Liver (tissue), 3 donors: ENCODE measurements around the gene ALDH3A1.

Experiments used
- EGR1 ChIP-seq, 2 donors: IDR thresholded peaks; 2 replicates each; pipeline ENCODE4 v1.6.1; 2016 to 2018; ENCODE audit warnings: antibody characterized with exemption in 2 of 2, low read depth in 2 of 2
- FOXA2 ChIP-seq: IDR thresholded peaks from 2 replicates; pipeline ENCODE4 v1.6.1; 2016; ENCODE audit warnings: antibody characterized with exemption
- GABPA ChIP-seq, 2 donors: IDR thresholded peaks in 1 of 2; conservative IDR thresholded peaks in 1 of 2; 2 replicates each; pipeline ENCODE4 v1.6.1; 2016; ENCODE audit warnings: antibody characterized with exemption in 2 of 2, mild to moderate bottlenecking in 1 of 2, moderate library complexity in 1 of 2
- HNF4A ChIP-seq, 2 donors: conservative IDR thresholded peaks; 2 replicates each; pipeline ENCODE4 v1.6.1; 2016; ENCODE audit warnings: antibody characterized with exemption in 2 of 2, mild to moderate bottlenecking in 2 of 2
- JUND ChIP-seq, 2 donors: IDR thresholded peaks; 2 replicates each; pipeline ENCODE4 v1.6.1; 2016; ENCODE audit warnings: antibody characterized with exemption in 2 of 2
- NR2F2 ChIP-seq: IDR thresholded peaks from 2 replicates; pipeline ENCODE4 v1.6.1; 2016; ENCODE audit warnings: antibody characterized with exemption
- RAD21 ChIP-seq, 2 donors: IDR thresholded peaks; 2 replicates each; pipeline ENCODE4 v1.6.1; 2016; ENCODE audit warnings: antibody characterized with exemption in 2 of 2, mild to moderate bottlenecking in 2 of 2
- SP1 ChIP-seq: IDR thresholded peaks from 2 replicates; pipeline ENCODE4 v1.6.1; 2018; ENCODE audit warnings: antibody characterized with exemption, mild to moderate bottlenecking
- TAF1 ChIP-seq: conservative IDR thresholded peaks from 2 replicates; pipeline ENCODE4 v1.6.1; 2016; ENCODE audit warnings: antibody characterized with exemption, mild to moderate bottlenecking
- YY1 ChIP-seq: IDR thresholded peaks from 2 replicates; pipeline ENCODE4 v1.6.1; 2016; ENCODE audit warnings: antibody characterized with exemption, mild to moderate bottlenecking
- TF ChIP-seq, protein P1 (sequence below): fragments of 150-350 bp; IDR thresholded peaks from 2 replicates; pipeline ENCODE4 v1.5.1; 2017; ENCODE audit warnings: improper control_type of control experiment, low read depth, low read length; ENCODE audit not compliant: missing input control
- TF ChIP-seq, protein P2 (sequence below): IDR thresholded peaks from 2 replicates; pipeline ENCODE4 v1.6.1; 2016; ENCODE audit warnings: antibody characterized with exemption
- TF ChIP-seq, protein P3 (sequence below): IDR thresholded peaks from 2 replicates; pipeline ENCODE4 v1.6.1; 2016; ENCODE audit warnings: antibody characterized with exemption
- donor health status: healthy.
- donor health status: healthy.

DNA sequence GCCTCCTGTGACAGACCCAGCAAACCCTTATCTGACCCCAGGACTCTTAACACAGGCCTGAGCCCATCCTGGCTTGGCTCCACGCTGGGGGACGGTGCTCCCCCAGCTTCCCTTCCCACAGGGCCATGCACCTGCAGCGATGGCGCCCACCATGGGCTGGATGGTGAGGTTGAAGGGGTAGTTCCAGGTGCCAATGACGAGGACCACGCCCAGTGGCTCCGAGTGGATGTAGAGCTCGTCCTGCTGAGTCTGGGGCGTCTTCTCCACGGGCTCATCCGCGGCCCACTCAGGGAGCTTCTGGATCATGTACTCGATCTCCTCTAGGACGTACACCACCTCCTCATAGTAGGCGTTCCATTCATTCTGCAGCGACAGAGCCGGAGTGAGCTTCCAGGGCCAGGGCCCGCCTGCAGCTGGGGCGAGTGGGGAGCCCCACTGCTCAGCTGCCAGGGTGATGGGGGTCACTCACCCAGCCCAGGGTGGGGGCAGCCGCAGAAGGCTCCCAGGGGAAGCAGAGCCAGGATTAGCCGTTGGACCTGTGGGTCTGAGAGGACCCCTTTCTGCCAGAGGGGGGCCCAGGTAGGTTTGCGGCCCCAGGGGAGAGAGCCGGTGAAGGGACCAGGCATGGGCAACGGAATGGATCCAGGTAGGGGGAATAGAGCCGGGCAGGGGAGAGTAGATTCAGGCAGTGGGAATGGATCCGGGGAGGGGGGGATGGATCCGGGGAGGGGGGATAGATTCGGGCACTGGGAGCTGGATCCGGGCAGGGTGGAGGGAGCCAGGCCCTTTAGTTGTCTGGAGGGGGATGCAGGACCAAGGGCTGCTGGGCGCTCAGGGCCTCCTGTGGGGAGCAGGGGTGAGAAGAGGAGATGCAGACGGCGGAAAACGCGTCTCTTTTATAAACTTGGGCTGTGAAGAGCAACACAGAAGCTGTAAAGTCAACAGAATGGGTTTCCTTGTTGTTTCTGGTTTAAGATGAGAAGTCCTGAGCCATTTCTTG is 4.7 kb downstream of the ALDH3A1 start:
- TF ChIP-seq, protein P1, sequence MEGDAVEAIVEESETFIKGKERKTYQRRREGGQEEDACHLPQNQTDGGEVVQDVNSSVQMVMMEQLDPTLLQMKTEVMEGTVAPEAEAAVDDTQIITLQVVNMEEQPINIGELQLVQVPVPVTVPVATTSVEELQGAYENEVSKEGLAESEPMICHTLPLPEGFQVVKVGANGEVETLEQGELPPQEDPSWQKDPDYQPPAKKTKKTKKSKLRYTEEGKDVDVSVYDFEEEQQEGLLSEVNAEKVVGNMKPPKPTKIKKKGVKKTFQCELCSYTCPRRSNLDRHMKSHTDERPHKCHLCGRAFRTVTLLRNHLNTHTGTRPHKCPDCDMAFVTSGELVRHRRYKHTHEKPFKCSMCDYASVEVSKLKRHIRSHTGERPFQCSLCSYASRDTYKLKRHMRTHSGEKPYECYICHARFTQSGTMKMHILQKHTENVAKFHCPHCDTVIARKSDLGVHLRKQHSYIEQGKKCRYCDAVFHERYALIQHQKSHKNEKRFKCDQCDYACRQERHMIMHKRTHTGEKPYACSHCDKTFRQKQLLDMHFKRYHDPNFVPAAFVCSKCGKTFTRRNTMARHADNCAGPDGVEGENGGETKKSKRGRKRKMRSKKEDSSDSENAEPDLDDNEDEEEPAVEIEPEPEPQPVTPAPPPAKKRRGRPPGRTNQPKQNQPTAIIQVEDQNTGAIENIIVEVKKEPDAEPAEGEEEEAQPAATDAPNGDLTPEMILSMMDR = no peak
- TF ChIP-seq RAD21 (IDR thresholded peaks at IDR 0.05) (no peak), YY1 (no peak), TAF1 (no peak), SP1 (no peak), GABPA (IDR thresholded peaks at IDR 0.05 in 1 of 2, conservative IDR thresholded peaks at IDR 0.05 in 1 of 2) (no peak), EGR1 (IDR thresholded peaks at IDR 0.05; ENCODE audit: low read depth in 2 of 2) (no peak), JUND (IDR thresholded peaks at IDR 0.05) (no peak), NR2F2 (no peak), HNF4A (conservative IDR thresholded peaks at IDR 0.05) (no peak), FOXA2 (no peak)
- TF ChIP-seq, protein P2, sequence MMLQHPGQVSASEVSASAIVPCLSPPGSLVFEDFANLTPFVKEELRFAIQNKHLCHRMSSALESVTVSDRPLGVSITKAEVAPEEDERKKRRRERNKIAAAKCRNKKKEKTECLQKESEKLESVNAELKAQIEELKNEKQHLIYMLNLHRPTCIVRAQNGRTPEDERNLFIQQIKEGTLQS = no peak
- TF ChIP-seq, protein P3, sequence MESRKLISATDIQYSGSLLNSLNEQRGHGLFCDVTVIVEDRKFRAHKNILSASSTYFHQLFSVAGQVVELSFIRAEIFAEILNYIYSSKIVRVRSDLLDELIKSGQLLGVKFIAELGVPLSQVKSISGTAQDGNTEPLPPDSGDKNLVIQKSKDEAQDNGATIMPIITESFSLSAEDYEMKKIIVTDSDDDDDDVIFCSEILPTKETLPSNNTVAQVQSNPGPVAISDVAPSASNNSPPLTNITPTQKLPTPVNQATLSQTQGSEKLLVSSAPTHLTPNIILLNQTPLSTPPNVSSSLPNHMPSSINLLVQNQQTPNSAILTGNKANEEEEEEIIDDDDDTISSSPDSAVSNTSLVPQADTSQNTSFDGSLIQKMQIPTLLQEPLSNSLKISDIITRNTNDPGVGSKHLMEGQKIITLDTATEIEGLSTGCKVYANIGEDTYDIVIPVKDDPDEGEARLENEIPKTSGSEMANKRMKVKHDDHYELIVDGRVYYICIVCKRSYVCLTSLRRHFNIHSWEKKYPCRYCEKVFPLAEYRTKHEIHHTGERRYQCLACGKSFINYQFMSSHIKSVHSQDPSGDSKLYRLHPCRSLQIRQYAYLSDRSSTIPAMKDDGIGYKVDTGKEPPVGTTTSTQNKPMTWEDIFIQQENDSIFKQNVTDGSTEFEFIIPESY = no peak
